Measurements from ENCODE around the gene GPR139.

DNA sequence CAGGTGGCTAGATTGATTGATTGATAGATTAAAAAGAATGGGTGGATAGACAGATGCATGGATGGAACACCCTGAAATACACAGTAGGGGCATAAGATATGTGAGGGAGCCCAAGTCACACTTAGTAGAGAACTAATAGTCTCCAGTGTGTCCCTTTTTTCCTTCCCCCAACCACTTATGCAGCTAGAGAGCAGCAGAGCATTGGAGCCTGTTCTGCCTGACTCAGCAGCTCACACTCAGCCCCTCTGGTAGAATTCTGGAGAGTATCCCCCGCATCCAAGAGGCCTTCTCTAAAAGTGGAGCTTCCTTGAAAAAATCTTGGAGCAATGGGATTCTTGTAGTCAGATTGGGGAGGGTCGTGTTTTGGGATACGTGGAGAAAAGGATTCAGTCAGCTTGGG lies 20.5 kb upstream of the GPR139 start:
- TF ChIP-seq ZNF274 (IDR thresholded peaks at IDR 0.05; ENCODE audit: low read depth, low read length) (no peak), SUZ12 (IDR thresholded peaks at IDR 0.05; ENCODE audit: extremely low read depth, insufficient read depth, insufficient read length) (no peak), YY1 (IDR thresholded peaks at IDR 0.05; ENCODE audit: insufficient read depth, insufficient read length) (no peak)
